HEK293 (cell line): ENCODE data around the gene RGL2.

ENCODE experiments used
- BCL11A ChIP-seq: fragments of 450-650 bp; formaldehyde crosslinking; IDR thresholded peaks from 2 replicates; pipeline ENCODE4 v1.5.1; 2016; ENCODE audit warnings: low read depth, missing biosample characterization, missing genetic modification characterization
- FEZF1 ChIP-seq: fragments of 450-650 bp; formaldehyde crosslinking; IDR thresholded peaks from 2 replicates; pipeline ENCODE4 v1.5.1; 2016; ENCODE audit warnings: missing biosample characterization, missing genetic modification characterization
- GFI1B ChIP-seq: fragments of 450-650 bp; formaldehyde crosslinking; IDR thresholded peaks from 2 replicates; pipeline ENCODE4 v1.5.1; 2016; ENCODE audit warnings: missing biosample characterization, missing genetic modification characterization
- SP2 ChIP-seq: fragments of 450-650 bp; formaldehyde crosslinking; IDR thresholded peaks from 2 replicates; pipeline ENCODE4 v1.5.1; 2016; ENCODE audit warnings: missing biosample characterization, missing genetic modification characterization
- SP7 ChIP-seq: fragments of 450-650 bp; formaldehyde crosslinking; IDR thresholded peaks from 2 replicates; pipeline ENCODE4 v1.5.1; 2016; ENCODE audit warnings: missing biosample characterization, missing genetic modification characterization
- WT1 ChIP-seq: fragments of 450-650 bp; formaldehyde crosslinking; IDR thresholded peaks from 2 replicates; pipeline ENCODE4 v1.5.1; 2016; ENCODE audit warnings: missing biosample characterization, missing genetic modification characterization
- ZBTB1 ChIP-seq: fragments of 450-650 bp; formaldehyde crosslinking; IDR thresholded peaks from 2 replicates; pipeline ENCODE4 v1.5.1; 2016; ENCODE audit warnings: missing biosample characterization, missing genetic modification characterization
- ZBTB10 ChIP-seq: fragments of 450-650 bp; formaldehyde crosslinking; IDR thresholded peaks from 2 replicates; pipeline ENCODE4 v1.5.1; 2016; ENCODE audit warnings: missing biosample characterization, missing genetic modification characterization
- ZBTB20 ChIP-seq: fragments of 450-650 bp; formaldehyde crosslinking; IDR thresholded peaks from 2 replicates; pipeline ENCODE4 v1.5.1; 2016; ENCODE audit warnings: missing biosample characterization, missing genetic modification characterization
- ZBTB8A ChIP-seq: fragments of 450-650 bp; formaldehyde crosslinking; IDR thresholded peaks from 2 replicates; pipeline ENCODE4 v1.5.1; 2016; ENCODE audit warnings: missing biosample characterization, missing genetic modification characterization
- ZEB2 ChIP-seq: fragments of 450-650 bp; formaldehyde crosslinking; IDR thresholded peaks from 2 replicates; pipeline ENCODE4 v1.5.1; 2016; ENCODE audit warnings: missing biosample characterization, missing genetic modification characterization
- ZNF112 ChIP-seq: fragments of 450-650 bp; formaldehyde crosslinking; IDR thresholded peaks from 2 replicates; pipeline ENCODE4 v1.5.0; 2017; ENCODE audit warnings: missing biosample characterization, missing genetic modification characterization
- ZNF114 ChIP-seq: fragments of 450-650 bp; formaldehyde crosslinking; IDR thresholded peaks from 2 replicates; pipeline ENCODE4 v1.5.0; 2017; ENCODE audit warnings: missing biosample characterization, missing genetic modification characterization
- ZNF175 ChIP-seq: fragments of 450-650 bp; formaldehyde crosslinking; IDR thresholded peaks from 2 replicates; pipeline ENCODE4 v1.5.1; 2016; ENCODE audit warnings: missing biosample characterization, missing genetic modification characterization
- ZNF214 ChIP-seq: fragments of 450-650 bp; formaldehyde crosslinking; IDR thresholded peaks from 2 replicates; pipeline ENCODE4 v1.5.1; 2017; ENCODE audit warnings: missing biosample characterization, mild to moderate bottlenecking, missing genetic modification characterization, borderline replicate concordance
- ZNF335 ChIP-seq: fragments of 450-650 bp; formaldehyde crosslinking; conservative IDR thresholded peaks from 2 replicates; pipeline ENCODE4 v1.5.1; 2016; ENCODE audit warnings: missing biosample characterization, missing genetic modification characterization
- ZNF341 ChIP-seq: fragments of 450-650 bp; formaldehyde crosslinking; IDR thresholded peaks from 2 replicates; pipeline ENCODE4; 2016; ENCODE audit warnings: low read depth, missing biosample characterization, missing genetic modification characterization
- ZNF571 ChIP-seq: fragments of 450-650 bp; formaldehyde crosslinking; IDR thresholded peaks from 2 replicates; pipeline ENCODE4 v1.5.0; 2017; ENCODE audit warnings: missing biosample characterization, missing genetic modification characterization
- ZNF629 ChIP-seq: fragments of 450-650 bp; formaldehyde crosslinking; IDR thresholded peaks from 2 replicates; pipeline ENCODE4 v1.5.1; 2017; ENCODE audit warnings: missing biosample characterization, missing genetic modification characterization
- ZNF76 ChIP-seq: fragments of 450-650 bp; formaldehyde crosslinking; IDR thresholded peaks from 2 replicates; pipeline ENCODE4; 2016; ENCODE audit warnings: low read depth, missing biosample characterization, missing genetic modification characterization, borderline replicate concordance
- ZNF776 ChIP-seq: fragments of 450-650 bp; formaldehyde crosslinking; IDR thresholded peaks from 2 replicates; pipeline ENCODE4 v1.5.0; 2017; ENCODE audit warnings: missing biosample characterization, missing genetic modification characterization, borderline replicate concordance
- ZXDB ChIP-seq: fragments of 450-650 bp; formaldehyde crosslinking; IDR thresholded peaks from 2 replicates; pipeline ENCODE4 v1.5.1; 2016; ENCODE audit warnings: missing biosample characterization, missing genetic modification characterization
- TF ChIP-seq, protein P1 (sequence below): fragments of 450-650 bp; formaldehyde crosslinking; IDR thresholded peaks from 2 replicates; pipeline ENCODE4 v1.5.1; 2017; ENCODE audit warnings: missing biosample characterization, missing genetic modification characterization
- TF ChIP-seq, protein P2 (sequence below): fragments of 450-650 bp; formaldehyde crosslinking; IDR thresholded peaks from 2 replicates; pipeline ENCODE4 v1.5.1; 2016; ENCODE audit warnings: missing biosample characterization, missing genetic modification characterization, borderline replicate concordance
- TF ChIP-seq, protein P3 (sequence below): fragments of 450-650 bp; formaldehyde crosslinking; IDR thresholded peaks from 2 replicates; pipeline ENCODE4 v1.5.1; 2016; ENCODE audit warnings: missing biosample characterization, missing genetic modification characterization

RGL2 gene

DNA sequence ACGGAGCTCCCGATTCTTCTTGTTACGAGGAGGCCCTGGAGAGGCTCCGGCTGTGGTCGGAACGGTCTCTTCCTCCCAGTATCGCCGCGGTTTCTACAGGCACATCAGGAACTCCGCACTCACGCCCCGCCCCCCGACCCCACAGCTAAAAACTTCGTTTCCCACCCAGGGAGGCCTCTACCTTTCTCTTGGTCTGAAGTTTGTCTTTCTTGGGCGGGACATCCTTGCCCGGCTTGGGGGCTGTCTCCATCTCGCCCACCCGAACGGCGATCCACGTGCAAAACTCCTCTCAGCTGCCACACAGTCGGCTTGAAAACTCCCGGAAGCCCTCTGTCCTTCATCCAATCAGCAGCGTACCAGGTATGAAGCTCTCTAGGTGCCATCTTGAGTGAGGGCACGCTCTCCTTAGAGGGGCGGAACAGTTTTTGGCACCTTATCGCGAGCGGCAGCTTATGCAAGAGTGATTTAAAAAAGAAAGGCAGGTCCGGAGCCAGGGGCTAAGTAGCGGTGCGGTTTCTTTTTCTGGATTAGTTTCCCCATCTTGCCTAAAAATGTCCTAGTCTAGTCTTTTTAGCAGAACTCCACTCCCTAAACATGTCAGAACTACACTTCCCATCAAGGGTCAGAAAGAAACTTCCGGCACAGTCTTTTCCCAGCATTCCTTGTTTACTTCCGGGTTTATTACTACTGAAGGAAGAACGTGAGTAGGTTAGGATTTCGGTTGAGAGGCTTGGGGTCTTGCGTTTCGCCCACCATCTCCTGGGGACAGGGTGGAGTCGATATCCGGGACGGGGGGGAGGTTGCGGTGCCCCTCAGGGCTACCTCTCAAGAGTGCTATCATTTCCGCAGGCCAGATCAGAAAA lies 9.6 kb downstream of the RGL2 start, which contains the start of the genes PFDN6 and WDR46 (continued):
- TF ChIP-seq, protein P1, sequence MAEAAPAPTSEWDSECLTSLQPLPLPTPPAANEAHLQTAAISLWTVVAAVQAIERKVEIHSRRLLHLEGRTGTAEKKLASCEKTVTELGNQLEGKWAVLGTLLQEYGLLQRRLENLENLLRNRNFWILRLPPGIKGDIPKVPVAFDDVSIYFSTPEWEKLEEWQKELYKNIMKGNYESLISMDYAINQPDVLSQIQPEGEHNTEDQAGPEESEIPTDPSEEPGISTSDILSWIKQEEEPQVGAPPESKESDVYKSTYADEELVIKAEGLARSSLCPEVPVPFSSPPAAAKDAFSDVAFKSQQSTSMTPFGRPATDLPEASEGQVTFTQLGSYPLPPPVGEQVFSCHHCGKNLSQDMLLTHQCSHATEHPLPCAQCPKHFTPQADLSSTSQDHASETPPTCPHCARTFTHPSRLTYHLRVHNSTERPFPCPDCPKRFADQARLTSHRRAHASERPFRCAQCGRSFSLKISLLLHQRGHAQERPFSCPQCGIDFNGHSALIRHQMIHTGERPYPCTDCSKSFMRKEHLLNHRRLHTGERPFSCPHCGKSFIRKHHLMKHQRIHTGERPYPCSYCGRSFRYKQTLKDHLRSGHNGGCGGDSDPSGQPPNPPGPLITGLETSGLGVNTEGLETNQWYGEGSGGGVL: no peak
- TF ChIP-seq ZNF112 (tag by site-specific recombination): no peak
- TF ChIP-seq, protein P2, sequence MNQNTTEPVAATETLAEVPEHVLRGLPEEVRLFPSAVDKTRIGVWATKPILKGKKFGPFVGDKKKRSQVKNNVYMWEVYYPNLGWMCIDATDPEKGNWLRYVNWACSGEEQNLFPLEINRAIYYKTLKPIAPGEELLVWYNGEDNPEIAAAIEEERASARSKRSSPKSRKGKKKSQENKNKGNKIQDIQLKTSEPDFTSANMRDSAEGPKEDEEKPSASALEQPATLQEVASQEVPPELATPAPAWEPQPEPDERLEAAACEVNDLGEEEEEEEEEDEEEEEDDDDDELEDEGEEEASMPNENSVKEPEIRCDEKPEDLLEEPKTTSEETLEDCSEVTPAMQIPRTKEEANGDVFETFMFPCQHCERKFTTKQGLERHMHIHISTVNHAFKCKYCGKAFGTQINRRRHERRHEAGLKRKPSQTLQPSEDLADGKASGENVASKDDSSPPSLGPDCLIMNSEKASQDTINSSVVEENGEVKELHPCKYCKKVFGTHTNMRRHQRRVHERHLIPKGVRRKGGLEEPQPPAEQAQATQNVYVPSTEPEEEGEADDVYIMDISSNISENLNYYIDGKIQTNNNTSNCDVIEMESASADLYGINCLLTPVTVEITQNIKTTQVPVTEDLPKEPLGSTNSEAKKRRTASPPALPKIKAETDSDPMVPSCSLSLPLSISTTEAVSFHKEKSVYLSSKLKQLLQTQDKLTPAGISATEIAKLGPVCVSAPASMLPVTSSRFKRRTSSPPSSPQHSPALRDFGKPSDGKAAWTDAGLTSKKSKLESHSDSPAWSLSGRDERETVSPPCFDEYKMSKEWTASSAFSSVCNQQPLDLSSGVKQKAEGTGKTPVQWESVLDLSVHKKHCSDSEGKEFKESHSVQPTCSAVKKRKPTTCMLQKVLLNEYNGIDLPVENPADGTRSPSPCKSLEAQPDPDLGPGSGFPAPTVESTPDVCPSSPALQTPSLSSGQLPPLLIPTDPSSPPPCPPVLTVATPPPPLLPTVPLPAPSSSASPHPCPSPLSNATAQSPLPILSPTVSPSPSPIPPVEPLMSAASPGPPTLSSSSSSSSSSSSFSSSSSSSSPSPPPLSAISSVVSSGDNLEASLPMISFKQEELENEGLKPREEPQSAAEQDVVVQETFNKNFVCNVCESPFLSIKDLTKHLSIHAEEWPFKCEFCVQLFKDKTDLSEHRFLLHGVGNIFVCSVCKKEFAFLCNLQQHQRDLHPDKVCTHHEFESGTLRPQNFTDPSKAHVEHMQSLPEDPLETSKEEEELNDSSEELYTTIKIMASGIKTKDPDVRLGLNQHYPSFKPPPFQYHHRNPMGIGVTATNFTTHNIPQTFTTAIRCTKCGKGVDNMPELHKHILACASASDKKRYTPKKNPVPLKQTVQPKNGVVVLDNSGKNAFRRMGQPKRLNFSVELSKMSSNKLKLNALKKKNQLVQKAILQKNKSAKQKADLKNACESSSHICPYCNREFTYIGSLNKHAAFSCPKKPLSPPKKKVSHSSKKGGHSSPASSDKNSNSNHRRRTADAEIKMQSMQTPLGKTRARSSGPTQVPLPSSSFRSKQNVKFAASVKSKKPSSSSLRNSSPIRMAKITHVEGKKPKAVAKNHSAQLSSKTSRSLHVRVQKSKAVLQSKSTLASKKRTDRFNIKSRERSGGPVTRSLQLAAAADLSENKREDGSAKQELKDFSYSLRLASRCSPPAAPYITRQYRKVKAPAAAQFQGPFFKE: no peak
- TF ChIP-seq WT1 (tag by site-specific recombination): peak; percentile 28; the same call in 1 of the 2 replicates
- TF ChIP-seq ZNF776 (tag by site-specific recombination): no peak
- 0 out of 2 replicates have a peak, but pooled peaks have one; percentile 19 for TF ChIP-seq ZEB2 (tag by site-specific recombination)
- TF ChIP-seq ZBTB10 (tag by site-specific recombination): no peak
- TF ChIP-seq ZNF76: peak; percentile 98
- TF ChIP-seq ZBTB1 (tag by site-specific recombination): no peak
- peak; percentile 87 for TF ChIP-seq SP2 (tag by site-specific recombination)
- peak; percentile 69 for TF ChIP-seq FEZF1 (tag by site-specific recombination)
- TF ChIP-seq ZNF335 (tag by site-specific recombination): peak; percentile 97
- peak; percentile 74 for TF ChIP-seq ZXDB (tag by site-specific recombination)
- TF ChIP-seq ZBTB8A (tag by site-specific recombination): no peak
- peak; percentile 68; the same call in 1 of the 2 replicates for TF ChIP-seq ZNF629 (tag by site-specific recombination)
- no peak for TF ChIP-seq ZNF214 (tag by site-specific recombination)
- TF ChIP-seq ZNF114: no peak
- no peak for TF ChIP-seq ZNF571 (tag by site-specific recombination)
- TF ChIP-seq GFI1B: no peak
- no peak for TF ChIP-seq BCL11A (tag by site-specific recombination)
- TF ChIP-seq, protein P3, sequence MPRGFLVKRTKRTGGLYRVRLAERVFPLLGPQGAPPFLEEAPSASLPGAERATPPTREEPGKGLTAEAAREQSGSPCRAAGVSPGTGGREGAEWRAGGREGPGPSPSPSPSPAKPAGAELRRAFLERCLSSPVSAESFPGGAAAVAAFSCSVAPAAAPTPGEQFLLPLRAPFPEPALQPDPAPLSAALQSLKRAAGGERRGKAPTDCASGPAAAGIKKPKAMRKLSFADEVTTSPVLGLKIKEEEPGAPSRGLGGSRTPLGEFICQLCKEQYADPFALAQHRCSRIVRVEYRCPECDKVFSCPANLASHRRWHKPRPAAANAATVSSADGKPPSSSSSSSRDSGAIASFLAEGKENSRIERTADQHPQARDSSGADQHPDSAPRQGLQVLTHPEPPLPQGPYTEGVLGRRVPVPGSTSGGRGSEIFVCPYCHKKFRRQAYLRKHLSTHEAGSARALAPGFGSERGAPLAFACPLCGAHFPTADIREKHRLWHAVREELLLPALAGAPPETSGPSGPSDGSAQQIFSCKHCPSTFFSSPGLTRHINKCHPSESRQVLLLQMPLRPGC (tag by site-specific recombination): no peak
- TF ChIP-seq ZBTB20 (tag by site-specific recombination): peak; percentile 54; the same call in 1 of the 2 replicates
- TF ChIP-seq ZNF175 (tag by site-specific recombination): no peak
- peak; percentile 53 for TF ChIP-seq ZNF341 (tag by site-specific recombination)
- TF ChIP-seq SP7 (tag by site-specific recombination): peak; percentile 47
